Glutamatergic neuron (in vitro differentiated cells): ENCODE results near the gene AHI1. TPM values are rescaled to one million over a fixed set of nuclear protein-coding genes. Genes with fewer than 3 reads are reported as not detected.

Experiments
- DNase-seq: peaks from one replicate; pipeline ENCODE4 v3.0.0; 2022
- H3K27ac Mint-ChIP-seq: one replicate; pipeline ENCODE4 v1.8.0; 2020; ENCODE audit warnings: mild to moderate bottlenecking, mixed read lengths, inconsistent platforms; ENCODE audit not compliant: unreplicated experiment
- H3K27me3 Mint-ChIP-seq: one replicate; pipeline ENCODE4 v1.8.0; 2020; ENCODE audit warnings: mild to moderate bottlenecking, moderate library complexity, mixed read lengths, inconsistent platforms; ENCODE audit not compliant: unreplicated experiment
- H3K36me3 Mint-ChIP-seq: one replicate; pipeline ENCODE4 v1.8.0; 2020; ENCODE audit warnings: mild to moderate bottlenecking, mixed read lengths, inconsistent platforms; ENCODE audit not compliant: unreplicated experiment
- H3K4me1 Mint-ChIP-seq: one replicate; pipeline ENCODE4 v1.8.0; 2020; ENCODE audit warnings: mild to moderate bottlenecking, low read depth, mixed read lengths, inconsistent platforms; ENCODE audit not compliant: unreplicated experiment
- H3K4me3 Mint-ChIP-seq: one replicate; pipeline ENCODE4 v1.8.0; 2020; ENCODE audit warnings: mild to moderate bottlenecking, mixed read lengths, inconsistent platforms; ENCODE audit not compliant: unreplicated experiment
- H3K9me3 Mint-ChIP-seq: one replicate; pipeline ENCODE4 v1.8.0; 2020; ENCODE audit warnings: mild to moderate bottlenecking, moderate library complexity, mixed read lengths, inconsistent platforms; ENCODE audit not compliant: unreplicated experiment
- CTCF ChIP-seq: fragments of 200-600 bp; sonication (generic); IDR thresholded peaks from one replicate; pipeline ENCODE4 v1.5.0; 2021; ENCODE audit not compliant: partially characterized antibody, unreplicated experiment
- total RNA-seq: library from RNA; stranded (reverse); fragmentation: NEBNext Ultra II Directional; extraction: Animal tissue kit (Norgen Biotek cat#: 25700); gene quantifications from one replicate; pipeline ENCODE4 v1.2.1, GENCODE V29; 2021; ENCODE audit not compliant: unreplicated experiment

Gene AHI1
- total RNA-seq, 1 donor from 2014 or later = 11.1 TPM

- Mint-ChIP-seq H3K27ac (no peak overlapping the region), H3K4me1 (no peaks in the 10 kb centered on the region), H3K9me3 (no peaks in the 10 kb centered on the region), H3K27me3 (no peaks in the 10 kb centered on the region), H3K4me3 (no peak overlapping the region), H3K36me3 (no peaks in the 10 kb centered on the region)
- TF ChIP-seq CTCF = no peak
- DNase-seq = no peak
Observed at GRCh38 chr6:135418040-135418760, 79.3 kb downstream of the AHI1 start.

- Mint-ChIP-seq H3K36me3 (no peaks in the 10 kb centered on the region), H3K27ac (no peak overlapping the region), H3K9me3 (no peaks in the 10 kb centered on the region), H3K4me1 (no peaks in the 10 kb centered on the region), H3K27me3 (no peaks in the 10 kb centered on the region), H3K4me3 (no peak overlapping the region)
- no peak for DNase-seq
- TF ChIP-seq CTCF = no peak
Observed at GRCh38 chr6:135412761-135413160, 84.8 kb downstream of the AHI1 start.

GRCh38 chr6:135411849-135412248 lies 85.7 kb downstream of the AHI1 start:
- H3K4me1 Mint-ChIP-seq = no peaks in the 10 kb centered on the region
- no peaks in the 10 kb centered on the region for H3K9me3 Mint-ChIP-seq
- no peak for TF ChIP-seq CTCF
- H3K4me3 Mint-ChIP-seq = no peak overlapping the region
- H3K36me3 Mint-ChIP-seq = no peaks in the 10 kb centered on the region
- no peaks in the 10 kb centered on the region for H3K27me3 Mint-ChIP-seq
- H3K27ac Mint-ChIP-seq = no peak overlapping the region
- DNase-seq = no peak

- DNase-seq = no peak
- no peaks in the 10 kb centered on the region for H3K27me3 Mint-ChIP-seq
- TF ChIP-seq CTCF = peak; percentile 61
- H3K27ac Mint-ChIP-seq = no peak overlapping the region
- H3K4me1 Mint-ChIP-seq = no peaks in the 10 kb centered on the region
- H3K4me3 Mint-ChIP-seq = no peak overlapping the region
- H3K36me3 Mint-ChIP-seq = no peaks in the 10 kb centered on the region
- H3K9me3 Mint-ChIP-seq = no peaks in the 10 kb centered on the region
Observed at GRCh38 chr6:135411339-135411738, 86.2 kb downstream of the AHI1 start.

- TF ChIP-seq CTCF = no peak
- Mint-ChIP-seq H3K9me3 (no peaks in the 10 kb centered on the region), H3K27me3 (no peaks in the 10 kb centered on the region), H3K4me1 (no peaks in the 10 kb centered on the region), H3K27ac (no peak overlapping the region), H3K36me3 (no peaks in the 10 kb centered on the region), H3K4me3 (no peak overlapping the region)
- no peak for DNase-seq
Observed at GRCh38 chr6:135410856-135411255, 86.7 kb downstream of the AHI1 start.
